ACHN (cell line): Measurements from ENCODE around the gene GRID2.

Experiments used
- DNase-seq: peaks from one replicate; pipeline ENCODE4 v3.0.0-alpha.2; 2015
- in situ Hi-C: cut with HindIII; loops from 2 replicates; pipeline ENCODE4 v1.10.0; 2017; ENCODE audit warnings: low sequenced_read_pairs, low pct_ligation_motif_present, low pct_unique_long_range_greater_than_20kb

Gene GRID2

GRCh38 chr4:93072292-93072691, 768.5 kb downstream of the GRID2 start:
- in situ Hi-C loops, result no loop called here
- no peak for DNase-seq

- in situ Hi-C loops, result no loop called here
- DNase-seq, result no peak
These were observed 776.5 kb downstream of the GRID2 start for GRCh38 chr4:93080316-93080715.

GRCh38 chr4:93084599-93085305, 781.0 kb downstream of the GRID2 start:
- no peak for DNase-seq
- in situ Hi-C loops, result no loop called here

GRCh38 chr4:93086356-93086755, 782.6 kb downstream of the GRID2 start:
- in situ Hi-C loops, result no loop called here
- no peak for DNase-seq

- DNase-seq, result no peak
- in situ Hi-C loops, result no loop called here
These were observed 789.0 kb downstream of the GRID2 start for GRCh38 chr4:93092765-93093164.

- DNase-seq, result no peak
- in situ Hi-C loops, result no loop called here
These were observed 799.3 kb downstream of the GRID2 start for GRCh38 chr4:93103042-93103441.

- in situ Hi-C loops, result no loop called here
- DNase-seq, result no peak
These were observed 812.9 kb downstream of the GRID2 start for GRCh38 chr4:93116624-93117023.

GRCh38 chr4:93127489-93127888, 823.7 kb downstream of the GRID2 start:
- no peak for DNase-seq
- in situ Hi-C loops, result no loop called here

- in situ Hi-C loops, result no loop called here
- DNase-seq, result no peak
These were observed 828.9 kb downstream of the GRID2 start for GRCh38 chr4:93132631-93133030.

- in situ Hi-C loops, result no loop called here
These were observed 835.4 kb downstream of the GRID2 start for GRCh38 chr4:93139118-93139517.

GRCh38 chr4:93143902-93144301, 840.1 kb downstream of the GRID2 start:
- DNase-seq, result no peak
- in situ Hi-C loops, result no loop called here

More at GRCh38 chr4:93139118-93139517, 835.4 kb downstream of the GRID2 start:
- no peak for DNase-seq

- in situ Hi-C loops, result no loop called here
- no peak for DNase-seq
These were observed 840.9 kb downstream of the GRID2 start for GRCh38 chr4:93144644-93145043.

- no peak for DNase-seq
- in situ Hi-C loops, result no loop called here
These were observed 843.9 kb downstream of the GRID2 start for GRCh38 chr4:93147524-93148212.

- DNase-seq, result no peak
- in situ Hi-C loops, result no loop called here
These were observed 848.7 kb downstream of the GRID2 start for GRCh38 chr4:93152491-93152890.

GRCh38 chr4:93157986-93158385, 854.2 kb downstream of the GRID2 start:
- in situ Hi-C loops, result no loop called here
- peak; percentile 22 for DNase-seq

GRCh38 chr4:93168053-93168452, 864.3 kb downstream of the GRID2 start:
- DNase-seq, result no peak
- in situ Hi-C loops, result no loop called here

GRCh38 chr4:93169966-93170365, 866.2 kb downstream of the GRID2 start:
- in situ Hi-C loops, result no loop called here
- no peak for DNase-seq

GRCh38 chr4:93174598-93174997, 870.8 kb downstream of the GRID2 start:
- no peak for DNase-seq
- in situ Hi-C loops, result no loop called here

GRCh38 chr4:93178279-93178678, 874.5 kb downstream of the GRID2 start:
- no peak for DNase-seq

GRCh38 chr4:93179044-93179443, 875.3 kb downstream of the GRID2 start:
- in situ Hi-C loops, result no loop called here
- DNase-seq, result no peak

More at GRCh38 chr4:93178279-93178678, 874.5 kb downstream of the GRID2 start:
- in situ Hi-C loops, result no loop called here
